Neuron (in vitro differentiated cells): ENCODE measurements around the gene SECISBP2L.

Source experiments
- H2AFZ ChIP-seq: one replicate; pipeline ENCODE4 v1.6.1; 2013; ENCODE audit warnings: low read depth, mild to moderate bottlenecking, inconsistent platforms, low read length, moderate library complexity
- H3K27me3 ChIP-seq: one replicate; pipeline ENCODE4 v1.6.1; 2013; ENCODE audit warnings: low read length; ENCODE audit not compliant: insufficient read depth
- H3K36me3 ChIP-seq: one replicate; pipeline ENCODE4 v1.6.1; 2013; ENCODE audit warnings: low read length; ENCODE audit not compliant: insufficient read depth
- H3K4me1 ChIP-seq: one replicate; pipeline ENCODE4 v1.6.1; 2013; ENCODE audit warnings: low read length; ENCODE audit not compliant: insufficient read depth
- H3K4me3 ChIP-seq: 2 replicates; pipeline ENCODE4 v1.5.1; 2013; ENCODE audit warnings: mild to moderate bottlenecking, low read length, moderate library complexity
- H3K9me3 ChIP-seq: one replicate; pipeline ENCODE4 v1.6.1; 2013; ENCODE audit warnings: low read length

SECISBP2L gene

GRCh38 chr15:49023354-49023753 lies 22.9 kb downstream of the SECISBP2L start:
- Histone ChIP-seq H3K27me3 (no peaks in the 10 kb centered on the region), H3K9me3 (peaks cover 5% of the 10 kb centered on the region), H3K4me1 (no peaks in the 10 kb centered on the region), H2AFZ (no peak overlapping the region), H3K4me3 (no peak overlapping the region), H3K36me3 (peaks cover 53% of the 10 kb centered on the region)

- Histone ChIP-seq H2AFZ (no peak overlapping the region), H3K27me3 (no peaks in the 10 kb centered on the region), H3K4me1 (no peaks in the 10 kb centered on the region), H3K4me3 (no peak overlapping the region), H3K9me3 (no peaks in the 10 kb centered on the region), H3K36me3 (peaks cover 64% of the 10 kb centered on the region)
Measured at GRCh38 chr15:49015896-49016295, 30.4 kb downstream of the SECISBP2L start.

GRCh38 chr15:48999314-48999713 lies 46.9 kb downstream of the SECISBP2L start:
- Histone ChIP-seq H3K9me3 (no peaks in the 10 kb centered on the region), H3K27me3 (no peaks in the 10 kb centered on the region), H2AFZ (no peak overlapping the region), H3K4me1 (no peaks in the 10 kb centered on the region), H3K4me3 (no peak overlapping the region), H3K36me3 (peaks cover 57% of the 10 kb centered on the region)

GRCh38 chr15:48996276-48996675 lies 50.0 kb downstream of the SECISBP2L start:
- H3K4me3 ChIP-seq: no peak overlapping the region
- no peaks in the 10 kb centered on the region for H3K4me1 ChIP-seq
- no peaks in the 10 kb centered on the region for H3K27me3 ChIP-seq
- no peak overlapping the region for H2AFZ ChIP-seq
- H3K9me3 ChIP-seq: no peaks in the 10 kb centered on the region
- peaks cover 84% of the 10 kb centered on the region for H3K36me3 ChIP-seq

- Histone ChIP-seq H2AFZ (no peak overlapping the region), H3K4me1 (no peaks in the 10 kb centered on the region), H3K36me3 (peaks cover 72% of the 10 kb centered on the region), H3K9me3 (no peaks in the 10 kb centered on the region), H3K4me3 (no peak overlapping the region), H3K27me3 (no peaks in the 10 kb centered on the region)
Measured at GRCh38 chr15:48993380-48993779, 52.9 kb downstream of the SECISBP2L start.

GRCh38 chr15:48992545-48992944 lies 53.7 kb downstream of the SECISBP2L start:
- no peaks in the 10 kb centered on the region for H3K4me1 ChIP-seq
- no peak overlapping the region for H2AFZ ChIP-seq
- H3K36me3 ChIP-seq: peaks cover 66% of the 10 kb centered on the region

GRCh38 chr15:48992096-48992495 lies 54.1 kb downstream of the SECISBP2L start:
- Histone ChIP-seq H2AFZ (no peak overlapping the region), H3K9me3 (no peaks in the 10 kb centered on the region), H3K4me3 (no peak overlapping the region), H3K27me3 (no peaks in the 10 kb centered on the region), H3K36me3 (peaks cover 62% of the 10 kb centered on the region), H3K4me1 (no peaks in the 10 kb centered on the region)

More at GRCh38 chr15:48992545-48992944, 53.7 kb downstream of the SECISBP2L start:
- no peaks in the 10 kb centered on the region for H3K9me3 ChIP-seq
- H3K4me3 ChIP-seq: no peak overlapping the region
- H3K27me3 ChIP-seq: no peaks in the 10 kb centered on the region

- peaks cover 38% of the 10 kb centered on the region for H3K36me3 ChIP-seq
- no peak overlapping the region for H3K4me3 ChIP-seq
- no peaks in the 10 kb centered on the region for H3K9me3 ChIP-seq
- H2AFZ ChIP-seq: no peak overlapping the region
- peaks cover 2% of the 10 kb centered on the region for H3K4me1 ChIP-seq
- no peaks in the 10 kb centered on the region for H3K27me3 ChIP-seq
Measured at GRCh38 chr15:48989170-48989569, 57.1 kb downstream of the SECISBP2L start.

GRCh38 chr15:48987142-48987541 lies 59.1 kb downstream of the SECISBP2L start:
- Histone ChIP-seq H3K4me3 (no peak overlapping the region), H3K4me1 (peaks cover 2% of the 10 kb centered on the region), H3K9me3 (no peaks in the 10 kb centered on the region), H3K36me3 (peaks cover 21% of the 10 kb centered on the region), H3K27me3 (no peaks in the 10 kb centered on the region), H2AFZ (no peak overlapping the region)

GRCh38 chr15:48986240-48986639 lies 60.0 kb downstream of the SECISBP2L start:
- Histone ChIP-seq H3K27me3 (no peaks in the 10 kb centered on the region), H3K4me3 (no peak overlapping the region), H3K4me1 (peaks cover 2% of the 10 kb centered on the region), H3K9me3 (no peaks in the 10 kb centered on the region), H2AFZ (no peak overlapping the region), H3K36me3 (peaks cover 12% of the 10 kb centered on the region)

GRCh38 chr15:48985516-48985915 lies 60.7 kb downstream of the SECISBP2L start:
- no peaks in the 10 kb centered on the region for H3K9me3 ChIP-seq

GRCh38 chr15:48984811-48985352 lies 61.4 kb downstream of the SECISBP2L start:
- H3K27me3 ChIP-seq: no peaks in the 10 kb centered on the region
- no peaks in the 10 kb centered on the region for H3K36me3 ChIP-seq
- peaks cover 2% of the 10 kb centered on the region for H3K4me1 ChIP-seq
- no peak overlapping the region for H3K4me3 ChIP-seq
- no peaks in the 10 kb centered on the region for H3K9me3 ChIP-seq
- no peak overlapping the region for H2AFZ ChIP-seq

More at GRCh38 chr15:48985516-48985915, 60.7 kb downstream of the SECISBP2L start:
- Histone ChIP-seq H3K4me1 (peaks cover 2% of the 10 kb centered on the region), H3K4me3 (no peak overlapping the region), H2AFZ (no peak overlapping the region), H3K36me3 (peaks cover 5% of the 10 kb centered on the region), H3K27me3 (no peaks in the 10 kb centered on the region)

- Histone ChIP-seq H3K4me1 (peaks cover 2% of the 10 kb centered on the region), H3K27me3 (no peaks in the 10 kb centered on the region), H2AFZ (no peak overlapping the region), H3K9me3 (no peaks in the 10 kb centered on the region), H3K4me3 (no peak overlapping the region), H3K36me3 (no peaks in the 10 kb centered on the region)
Measured at GRCh38 chr15:48984021-48984710, 62.1 kb downstream of the SECISBP2L start.

- H3K36me3 ChIP-seq: no peaks in the 10 kb centered on the region
- no peaks in the 10 kb centered on the region for H3K27me3 ChIP-seq
- H3K9me3 ChIP-seq: no peaks in the 10 kb centered on the region
- no peak overlapping the region for H3K4me3 ChIP-seq
- peaks cover 2% of the 10 kb centered on the region for H3K4me1 ChIP-seq
- no peak overlapping the region for H2AFZ ChIP-seq
Measured at GRCh38 chr15:48983300-48983699, 62.9 kb downstream of the SECISBP2L start.
